ENCODE measurements around the gene PPP2R5C. TPM values are rescaled to one million over a fixed set of nuclear protein-coding genes. Genes with fewer than 3 reads are reported as not detected.

PPP2R5C gene
- total and polyA plus RNA-seq, 2 of the 4 experiments (the other 2 are of a cell fraction): 65.9 to 78.7 TPM

DNA sequence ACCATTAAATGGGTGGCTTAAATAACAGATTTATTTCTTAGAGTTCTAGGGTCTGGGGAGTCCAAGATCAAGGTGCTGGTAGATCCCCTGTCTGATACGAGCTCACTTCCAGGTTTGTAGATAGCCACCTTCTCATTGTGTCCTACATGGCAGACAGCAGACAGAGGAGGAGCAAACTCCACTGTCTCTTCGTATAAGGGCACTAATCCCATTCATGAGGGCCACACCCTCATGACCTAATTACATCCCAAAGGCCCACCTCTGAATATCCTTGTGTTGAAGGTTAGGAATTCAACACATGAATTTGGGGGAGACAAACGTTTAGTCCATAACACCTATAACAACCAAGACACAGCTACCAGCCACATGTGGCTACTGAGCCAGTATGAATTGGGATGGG lies 47.1 kb upstream of the PPP2R5C start:
- Histone ChIP-seq H3K9ac (ENCODE audit: low read depth, low read length) (no peak overlapping the region), H3K4me2 (ENCODE audit: low read depth, low read length) (no peak overlapping the region), H3K9me1 (ENCODE audit: insufficient read depth, low read length) (0 out of 2 replicates have a peak, but pooled peaks cover 3% of the 10 kb centered on the region), H4K91ac (ENCODE audit: insufficient read depth, low read depth, low read length) (no peak overlapping the region), H2BK120ac (ENCODE audit: low read depth, low read length) (no peak overlapping the region), H3K27me3 (ENCODE audit: control insufficient read depth, insufficient read depth, low read length) (peaks cover 6% of the 10 kb centered on the region; the same call in 1 of the 2 replicates), H3K79me1 (ENCODE audit: low read depth in 1 of 2, low read length in 2 of 2) (no peaks in the 10 kb centered on the region), H3K14ac (replicated peaks; ENCODE audit: low read depth, low read length) (no peak overlapping the region), H2AK5ac (ENCODE audit: low read depth, low read length) (no peak overlapping the region), H3K27ac (ENCODE audit: insufficient read depth, low read length) (no peak overlapping the region), H4K20me1 (ENCODE audit: insufficient read depth, low read length) (no peaks in the 10 kb centered on the region), H3K18ac (ENCODE audit: low read depth, low read length) (no peak overlapping the region), H2BK5ac (ENCODE audit: low read depth, low read length, poor library complexity, severe bottlenecking) (no peak overlapping the region), H4K8ac (ENCODE audit: low read depth in 2 of 2, low read length in 2 of 2) (no peak overlapping the region), H2BK20ac (ENCODE audit: low read depth, low read length) (no peak overlapping the region), H3K36me3 (ENCODE audit: control insufficient read depth, insufficient read depth, low read length) (no peaks in the 10 kb centered on the region), H3K4ac (ENCODE audit: low read depth, low read length) (no peak overlapping the region), H2AFZ (replicated peaks; ENCODE audit: low read length, poor library complexity) (no peak overlapping the region), H3K9me3 (ENCODE audit: control insufficient read depth, insufficient read depth, low read length) (peaks cover 3% of the 10 kb centered on the region), H4K5ac (ENCODE audit: low read depth, low read length) (no peak overlapping the region), H2AK9ac (replicated peaks; ENCODE audit: low read depth, low read length, poor library complexity) (no peak overlapping the region), H3K4me3 (ENCODE audit: insufficient read depth, low read depth, low read length) (no peak overlapping the region), H3K4me1 (ENCODE audit: control insufficient read depth, insufficient read depth, low read length) (no peaks in the 10 kb centered on the region), H3K23ac (ENCODE audit: low read depth, low read length) (no peak overlapping the region), H3K56ac (ENCODE audit: extremely low read depth, insufficient read depth, low read length) (no peak overlapping the region), H2BK15ac (ENCODE audit: low read depth, low read length) (no peak overlapping the region)
- dilution Hi-C loops (cut with HindIII; ENCODE audit: low sequenced_read_pairs, unreplicated experiment): no loop called here
- no TSS peak for BruUV-seq (replicated peaks)
- ChIA-PET POLR2A (ENCODE audit: unreplicated experiment) (no interaction called here), CTCF (no interaction called here)
- in situ Hi-C loops (cut with MboI; ENCODE audit: low sequenced_read_pairs): no loop called here
- TF ChIP-seq SMC3 (IDR thresholded peaks at IDR 0.05; ENCODE audit: low read depth, low read length) (no peak), CHD1 (IDR thresholded peaks at IDR 0.05; ENCODE audit: low read depth, low read length) (no peak), RAD21 (IDR thresholded peaks at IDR 0.05; ENCODE audit: low read length) (no peak), CEBPB (IDR thresholded peaks at IDR 0.05; ENCODE audit: low read depth, low read length) (no peak), FOS (IDR thresholded peaks at IDR 0.05; ENCODE audit: low read depth, low read length) (no peak), POLR2A (IDR thresholded peaks at IDR 0.05; ENCODE audit: low read depth, low read length) (no peak), MXI1 (IDR thresholded peaks at IDR 0.05; ENCODE audit: borderline replicate concordance, low read depth, low read length) (no peak), MAZ (IDR thresholded peaks at IDR 0.05; ENCODE audit: borderline replicate concordance, low read depth, low read length) (no peak), RCOR1 (IDR thresholded peaks at IDR 0.05; ENCODE audit: insufficient replicate concordance, low read length) (no peak), BHLHE40 (IDR thresholded peaks at IDR 0.05; ENCODE audit: low read depth, low read length) (no peak), RFX5 (IDR thresholded peaks at IDR 0.05; ENCODE audit: low read depth, low read length) (no peak), NFE2L2 (IDR thresholded peaks at IDR 0.05; ENCODE audit: low read depth, low read length) (no peak), MAFK (IDR thresholded peaks at IDR 0.05; ENCODE audit: low read depth, low read length) (no peak)
- TF ChIP-seq, protein P1, sequence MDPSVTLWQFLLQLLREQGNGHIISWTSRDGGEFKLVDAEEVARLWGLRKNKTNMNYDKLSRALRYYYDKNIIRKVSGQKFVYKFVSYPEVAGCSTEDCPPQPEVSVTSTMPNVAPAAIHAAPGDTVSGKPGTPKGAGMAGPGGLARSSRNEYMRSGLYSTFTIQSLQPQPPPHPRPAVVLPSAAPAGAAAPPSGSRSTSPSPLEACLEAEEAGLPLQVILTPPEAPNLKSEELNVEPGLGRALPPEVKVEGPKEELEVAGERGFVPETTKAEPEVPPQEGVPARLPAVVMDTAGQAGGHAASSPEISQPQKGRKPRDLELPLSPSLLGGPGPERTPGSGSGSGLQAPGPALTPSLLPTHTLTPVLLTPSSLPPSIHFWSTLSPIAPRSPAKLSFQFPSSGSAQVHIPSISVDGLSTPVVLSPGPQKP (IDR thresholded peaks at IDR 0.05; ENCODE audit: borderline replicate concordance, low read depth, low read length): no peak
- TF ChIP-seq, protein P2, sequence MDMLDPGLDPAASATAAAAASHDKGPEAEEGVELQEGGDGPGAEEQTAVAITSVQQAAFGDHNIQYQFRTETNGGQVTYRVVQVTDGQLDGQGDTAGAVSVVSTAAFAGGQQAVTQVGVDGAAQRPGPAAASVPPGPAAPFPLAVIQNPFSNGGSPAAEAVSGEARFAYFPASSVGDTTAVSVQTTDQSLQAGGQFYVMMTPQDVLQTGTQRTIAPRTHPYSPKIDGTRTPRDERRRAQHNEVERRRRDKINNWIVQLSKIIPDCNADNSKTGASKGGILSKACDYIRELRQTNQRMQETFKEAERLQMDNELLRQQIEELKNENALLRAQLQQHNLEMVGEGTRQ (IDR thresholded peaks at IDR 0.05; ENCODE audit: low read depth, low read length): no peak
- TF ChIP-seq, protein P3, sequence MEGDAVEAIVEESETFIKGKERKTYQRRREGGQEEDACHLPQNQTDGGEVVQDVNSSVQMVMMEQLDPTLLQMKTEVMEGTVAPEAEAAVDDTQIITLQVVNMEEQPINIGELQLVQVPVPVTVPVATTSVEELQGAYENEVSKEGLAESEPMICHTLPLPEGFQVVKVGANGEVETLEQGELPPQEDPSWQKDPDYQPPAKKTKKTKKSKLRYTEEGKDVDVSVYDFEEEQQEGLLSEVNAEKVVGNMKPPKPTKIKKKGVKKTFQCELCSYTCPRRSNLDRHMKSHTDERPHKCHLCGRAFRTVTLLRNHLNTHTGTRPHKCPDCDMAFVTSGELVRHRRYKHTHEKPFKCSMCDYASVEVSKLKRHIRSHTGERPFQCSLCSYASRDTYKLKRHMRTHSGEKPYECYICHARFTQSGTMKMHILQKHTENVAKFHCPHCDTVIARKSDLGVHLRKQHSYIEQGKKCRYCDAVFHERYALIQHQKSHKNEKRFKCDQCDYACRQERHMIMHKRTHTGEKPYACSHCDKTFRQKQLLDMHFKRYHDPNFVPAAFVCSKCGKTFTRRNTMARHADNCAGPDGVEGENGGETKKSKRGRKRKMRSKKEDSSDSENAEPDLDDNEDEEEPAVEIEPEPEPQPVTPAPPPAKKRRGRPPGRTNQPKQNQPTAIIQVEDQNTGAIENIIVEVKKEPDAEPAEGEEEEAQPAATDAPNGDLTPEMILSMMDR (conservative IDR thresholded peaks at IDR 0.05; ENCODE audit: low read depth, low read length): no peak
- ATAC-seq (ENCODE audit: low read depth) (no peak), DNase-seq (no peak)
- intact Hi-C loops (cut with micrococcal nuclease): no loop called here
- WGBS, 2 experiments (ENCODE audit: extremely low coverage in 2 of 2, insufficient read length in 1 of 2): no CpG with 5 or more reads among the region's 3 CpGs
